HS-27A (cell line): ENCODE results near the gene CDH6.

Source experiments
- DNase-seq: peaks from one replicate; pipeline ENCODE4 v3.0.0-alpha.2; 2012; ENCODE audit warnings: low read depth, missing footprints

Gene CDH6

DNA sequence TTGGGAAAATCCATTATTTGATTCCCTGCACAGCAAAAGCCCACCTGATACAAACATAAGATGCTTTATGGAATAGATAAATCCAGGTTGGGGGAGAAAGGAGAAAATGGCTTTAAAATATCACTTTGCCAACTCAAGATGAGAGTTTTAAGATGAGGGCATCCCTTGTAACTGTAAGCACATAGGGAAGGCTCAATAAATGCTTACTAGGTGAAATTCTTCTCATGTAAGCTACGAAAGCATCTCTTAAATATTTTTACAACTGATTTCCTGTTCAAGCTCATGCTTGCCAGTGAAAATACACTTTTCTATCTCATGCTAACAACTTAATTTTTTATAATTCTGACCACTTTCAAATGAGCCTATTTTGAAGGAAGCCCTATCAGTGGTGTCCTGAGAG lies 11.5 kb downstream of the CDH6 start:
- no peak for DNase-seq

DNA sequence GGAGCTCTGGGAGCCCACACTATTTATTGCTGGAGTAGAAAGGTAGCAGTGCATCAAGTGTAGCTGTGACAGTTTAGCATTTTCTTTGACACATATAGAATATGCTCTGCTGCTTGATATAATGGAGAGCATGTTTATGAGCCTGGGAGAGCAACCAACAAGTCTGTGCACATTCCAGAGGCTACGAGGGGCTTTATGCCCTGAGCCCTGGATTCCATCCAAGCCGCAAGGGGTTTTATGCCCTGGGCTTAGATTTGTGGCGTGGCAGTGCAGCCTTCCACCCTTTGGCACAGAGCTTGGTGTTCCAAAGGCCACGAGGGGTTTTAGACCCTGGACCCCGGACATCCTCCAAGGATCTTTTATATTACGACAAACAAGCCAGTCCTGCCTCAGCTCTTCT lies 14.6 kb downstream of the CDH6 start:
- no peak for DNase-seq

DNA sequence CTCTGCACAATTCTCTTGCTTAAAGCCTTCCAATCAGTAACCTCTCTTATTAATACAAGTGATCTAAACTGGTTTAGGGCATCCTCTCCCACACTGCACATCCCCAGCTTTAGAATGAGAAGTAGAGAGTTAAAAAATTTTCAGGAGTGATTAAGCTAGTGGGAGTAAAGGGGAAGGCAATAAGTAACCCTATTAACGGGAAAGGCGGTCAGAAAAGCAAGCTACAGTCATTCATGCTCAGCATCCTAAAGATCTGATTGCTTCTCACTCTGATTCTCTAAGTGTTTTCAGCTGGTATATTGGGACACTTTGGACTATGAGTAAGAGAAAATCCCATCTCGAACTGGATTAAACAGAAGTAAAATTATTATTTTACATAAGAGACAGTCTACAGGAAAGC lies 15.8 kb downstream of the CDH6 start:
- no peak for DNase-seq

DNA sequence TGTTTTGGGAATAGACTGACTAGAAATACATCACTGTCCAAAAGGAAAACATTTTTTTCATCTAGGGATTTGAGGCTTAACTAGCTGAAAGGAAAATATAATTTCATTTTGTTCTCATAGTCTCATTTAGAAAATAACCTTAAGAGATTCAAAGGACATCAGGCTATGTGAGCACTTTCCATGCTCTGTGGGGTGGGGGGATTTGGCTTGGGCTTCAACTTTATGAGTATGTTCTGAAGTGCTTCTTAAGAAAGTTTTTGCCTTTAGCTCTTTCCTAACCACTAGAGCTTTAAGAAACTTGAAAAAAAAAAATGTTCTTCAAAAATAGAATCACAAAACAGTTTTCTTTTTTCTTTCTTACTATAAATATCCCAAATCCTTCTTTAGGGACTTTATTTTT lies 17.6 kb downstream of the CDH6 start:
- no peak for DNase-seq

DNA sequence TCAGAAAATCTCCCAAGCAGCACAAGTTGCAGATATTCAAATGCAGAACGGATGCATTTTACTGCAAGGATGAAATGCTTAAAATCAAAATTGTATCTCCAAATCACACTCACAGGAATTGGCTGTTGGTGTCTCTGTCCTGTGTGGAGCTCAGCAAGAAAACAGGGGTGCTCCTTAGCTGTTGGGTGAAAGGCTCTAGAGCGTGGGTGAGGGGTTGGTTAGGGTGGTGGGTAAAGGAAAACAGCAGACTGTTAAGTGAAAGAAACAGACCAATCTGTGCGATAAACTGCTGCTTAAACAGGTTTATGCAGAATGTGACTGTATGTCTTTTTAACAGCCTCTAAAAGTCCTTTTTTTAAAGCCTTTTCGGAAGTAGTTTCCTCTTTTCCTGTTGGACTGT lies 19.8 kb downstream of the CDH6 start:
- DNase-seq = no peak

DNA sequence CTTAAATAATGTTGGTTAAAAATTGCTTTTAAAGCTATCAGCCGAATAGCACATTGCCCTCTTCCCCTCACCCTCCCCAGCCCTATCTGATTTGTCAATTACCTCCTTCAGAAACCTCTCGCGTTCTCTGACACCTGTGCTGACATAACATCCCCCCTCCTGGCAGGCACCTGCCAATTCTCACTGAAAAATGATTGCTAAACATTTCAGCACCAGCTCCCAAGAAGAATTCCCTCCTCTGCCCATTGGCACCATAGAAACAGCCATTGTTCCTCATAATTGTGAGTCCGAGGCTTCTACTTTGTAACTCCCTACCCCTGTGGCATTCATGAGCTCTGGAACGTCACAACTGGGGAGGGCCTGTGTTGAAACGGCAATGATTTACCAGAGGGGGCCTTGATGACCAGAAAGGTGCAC lies 20.2 kb downstream of the CDH6 start:
- DNase-seq = no peak

DNA sequence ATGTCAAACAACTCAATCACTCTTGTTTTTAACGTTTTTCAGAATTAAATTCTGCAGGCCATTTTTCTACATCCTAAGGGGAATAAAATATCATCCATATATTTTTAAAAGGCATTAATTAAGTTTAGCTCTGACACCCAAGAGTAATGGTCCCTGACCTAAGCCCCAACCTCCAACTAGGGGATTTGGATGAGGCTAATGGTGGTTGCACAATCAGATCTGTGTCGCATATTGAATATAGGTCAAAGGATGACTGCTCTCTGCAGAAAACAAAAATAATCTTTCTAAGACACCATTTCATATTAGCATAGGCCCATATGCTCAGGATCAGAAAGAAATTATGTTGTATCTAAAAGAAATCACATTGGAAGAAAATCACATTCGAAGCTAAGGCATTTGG lies 20.7 kb downstream of the CDH6 start:
- no peak for DNase-seq

DNA sequence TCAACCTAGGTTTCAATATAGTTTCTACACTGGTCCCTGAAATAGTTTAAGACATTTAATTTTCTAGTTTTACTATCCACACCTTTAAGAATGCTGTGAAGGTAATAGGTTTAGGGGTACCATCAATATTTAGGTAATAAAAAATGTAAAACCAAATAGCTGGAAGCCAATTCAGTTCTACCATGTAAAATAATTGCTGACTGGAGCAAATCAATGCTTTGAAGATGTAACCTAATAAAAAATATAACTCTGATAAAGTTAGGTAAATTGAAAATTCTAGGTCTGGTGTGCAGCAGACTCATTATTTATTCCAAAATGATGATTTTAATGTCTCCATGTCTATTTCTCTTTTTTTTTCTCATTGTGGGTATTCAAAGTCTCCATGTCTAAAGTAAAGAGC lies 21.8 kb downstream of the CDH6 start:
- DNase-seq = no peak

DNA sequence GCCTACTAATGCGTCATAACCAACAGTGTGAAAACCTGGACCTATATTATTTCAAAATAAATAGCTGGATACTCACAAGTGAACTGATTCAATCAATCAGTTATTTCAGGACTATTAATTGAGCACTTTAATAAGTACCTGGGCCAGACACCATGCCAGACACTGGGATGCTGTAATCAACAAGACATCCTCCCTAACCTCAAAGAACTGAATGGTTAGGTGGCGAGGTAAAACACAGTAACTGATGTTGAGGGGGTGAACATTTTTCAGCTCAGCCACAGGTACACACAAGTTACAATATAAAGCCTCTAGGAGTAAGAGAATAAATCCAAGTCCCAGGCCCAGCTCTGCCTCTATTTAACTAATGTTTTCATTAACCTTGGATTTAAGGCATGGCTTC lies 24.0 kb downstream of the CDH6 start:
- no peak for DNase-seq

DNA sequence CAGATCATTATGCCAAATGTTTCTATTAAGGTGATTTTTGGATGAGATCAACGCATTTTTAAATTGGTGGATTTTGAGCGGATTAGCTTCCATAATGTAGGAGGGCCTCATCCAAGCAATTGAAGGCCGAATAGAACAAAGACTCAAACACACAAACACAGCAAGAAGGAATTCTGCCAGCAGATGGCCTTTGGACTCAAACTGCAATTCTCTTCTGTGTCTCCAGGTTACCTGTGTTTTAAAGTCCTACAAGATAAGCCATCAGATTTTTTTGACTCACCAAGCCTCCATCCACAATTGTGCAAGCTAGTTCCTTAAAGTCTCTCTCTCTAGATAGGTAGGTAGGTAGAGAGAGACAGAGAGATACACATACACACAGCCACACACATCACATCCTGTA lies 25.5 kb downstream of the CDH6 start:
- no peak for DNase-seq

DNA sequence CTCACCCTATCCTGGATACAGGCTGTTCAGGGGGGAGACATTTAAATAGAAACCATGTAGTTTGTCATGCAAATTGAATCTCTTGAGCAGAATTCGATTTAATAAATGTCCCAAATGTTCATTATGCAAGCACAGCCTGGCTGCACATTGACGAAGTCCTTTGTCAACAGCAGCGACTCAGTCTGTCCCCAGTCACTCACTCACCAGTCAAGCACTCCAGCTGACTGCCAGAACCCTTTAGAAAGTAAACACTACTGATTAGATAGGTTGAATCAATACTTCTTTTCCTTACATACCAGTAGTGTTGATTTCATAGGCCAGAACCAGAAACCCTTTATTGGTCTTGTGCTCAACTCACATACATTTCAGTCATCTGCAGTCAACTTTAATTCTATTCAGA lies 27.5 kb downstream of the CDH6 start:
- no peak for DNase-seq

DNA sequence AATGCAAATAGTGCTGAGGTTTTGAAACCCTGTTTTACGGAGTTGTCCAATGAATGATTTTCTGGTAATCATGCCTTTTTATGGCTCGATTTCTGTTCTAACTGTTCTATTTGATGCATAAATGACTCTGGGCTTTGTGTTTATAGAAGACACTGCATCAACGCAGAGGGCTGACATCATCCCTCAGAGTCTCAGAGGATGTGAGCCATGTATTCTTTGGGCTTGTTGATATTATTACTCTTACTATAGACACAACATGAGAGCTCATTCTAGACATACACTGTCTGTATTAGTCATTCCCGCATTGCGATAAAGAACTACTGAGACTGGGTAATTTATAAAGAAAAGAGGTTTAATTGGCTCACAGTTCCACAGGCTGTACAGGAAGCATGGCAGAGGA lies 31.6 kb downstream of the CDH6 start:
- no peak for DNase-seq

DNA sequence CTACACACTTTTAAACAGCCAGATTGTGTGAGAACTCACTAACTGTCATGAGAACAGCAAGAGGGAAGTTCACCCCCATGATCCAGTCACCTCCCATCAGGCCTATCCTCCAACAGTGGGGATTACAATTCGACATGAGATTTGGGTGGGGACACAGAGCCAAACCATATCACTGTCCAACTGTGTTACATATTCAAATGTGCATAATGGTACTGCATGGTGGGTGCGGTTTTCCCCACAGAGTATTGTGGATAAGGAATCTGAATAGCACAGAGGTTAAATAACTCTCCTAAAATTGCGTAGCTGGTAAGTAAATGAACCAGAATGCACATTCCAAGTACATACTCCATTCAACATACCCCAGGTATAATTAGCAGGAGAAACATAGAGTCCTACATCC lies 32.1 kb downstream of the CDH6 start:
- no peak for DNase-seq

DNA sequence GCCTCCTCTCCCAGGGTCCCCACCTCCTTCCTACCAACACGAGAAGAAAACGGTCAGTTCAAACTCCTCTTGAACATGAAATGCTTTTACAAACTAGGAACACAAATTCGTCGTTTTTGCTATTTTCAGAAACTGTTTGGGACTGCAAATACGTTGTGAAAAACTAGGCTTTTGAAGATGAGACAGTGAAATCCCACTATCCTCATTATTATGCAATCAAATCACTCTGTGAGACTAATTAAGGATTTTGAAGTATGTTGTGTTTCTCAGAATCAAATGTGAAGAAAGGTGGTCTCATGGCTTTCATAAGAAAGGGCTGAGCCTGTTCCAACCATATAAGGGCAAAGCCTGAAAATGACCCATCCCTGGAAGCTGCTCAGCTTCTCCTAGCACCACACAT lies 33.2 kb downstream of the CDH6 start:
- DNase-seq = no peak

DNA sequence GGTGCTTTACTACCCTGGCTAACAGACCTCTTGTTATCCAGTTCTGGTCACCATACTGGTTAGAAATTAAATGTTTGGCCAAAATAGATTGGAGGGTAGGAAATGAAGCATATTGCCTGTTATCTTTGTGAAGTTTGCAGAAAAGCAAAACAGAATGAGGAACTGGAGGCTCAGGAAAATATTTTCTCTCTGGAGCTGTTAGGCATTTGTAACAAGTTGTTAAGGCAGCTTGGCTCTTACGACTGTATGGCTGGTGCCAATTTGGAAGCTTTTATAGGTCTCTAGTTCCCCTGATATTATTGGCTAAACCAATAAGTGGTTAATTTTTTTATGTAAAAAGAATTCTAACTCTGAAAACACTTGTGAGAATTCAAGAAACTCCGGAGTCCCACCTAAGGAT lies 35.8 kb downstream of the CDH6 start:
- no peak for DNase-seq

DNA sequence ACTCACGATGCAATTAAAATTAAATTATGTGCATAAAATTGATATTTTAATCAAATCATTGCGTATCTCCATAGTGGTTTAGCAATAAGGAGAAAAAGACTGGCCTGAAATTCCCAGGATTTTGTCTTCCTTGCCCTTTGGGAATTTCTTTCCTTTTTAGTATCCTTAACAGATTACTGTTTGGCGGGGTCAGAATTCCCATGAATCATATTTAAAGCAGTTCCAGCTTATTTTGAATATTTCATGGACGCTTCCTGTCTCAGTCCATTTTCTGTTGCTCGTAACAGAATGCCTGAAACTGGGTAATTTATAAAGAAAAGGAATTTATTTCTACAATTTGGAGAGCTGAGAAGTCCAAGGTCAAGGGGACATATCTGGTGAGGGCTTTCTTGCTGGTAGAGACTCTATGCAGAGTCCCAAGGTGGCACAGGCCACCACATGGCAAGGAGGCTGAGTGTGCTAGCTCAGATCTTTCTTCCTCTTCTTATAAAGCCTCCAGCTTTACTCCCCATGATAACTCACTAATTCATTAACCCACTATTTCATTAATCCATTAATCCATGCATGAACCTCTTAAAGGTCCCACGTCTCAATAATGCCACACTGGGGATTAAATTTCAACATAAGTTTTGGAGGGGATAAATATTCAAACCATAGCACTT lies 37.8 kb downstream of the CDH6 start:
- no peak for DNase-seq

DNA sequence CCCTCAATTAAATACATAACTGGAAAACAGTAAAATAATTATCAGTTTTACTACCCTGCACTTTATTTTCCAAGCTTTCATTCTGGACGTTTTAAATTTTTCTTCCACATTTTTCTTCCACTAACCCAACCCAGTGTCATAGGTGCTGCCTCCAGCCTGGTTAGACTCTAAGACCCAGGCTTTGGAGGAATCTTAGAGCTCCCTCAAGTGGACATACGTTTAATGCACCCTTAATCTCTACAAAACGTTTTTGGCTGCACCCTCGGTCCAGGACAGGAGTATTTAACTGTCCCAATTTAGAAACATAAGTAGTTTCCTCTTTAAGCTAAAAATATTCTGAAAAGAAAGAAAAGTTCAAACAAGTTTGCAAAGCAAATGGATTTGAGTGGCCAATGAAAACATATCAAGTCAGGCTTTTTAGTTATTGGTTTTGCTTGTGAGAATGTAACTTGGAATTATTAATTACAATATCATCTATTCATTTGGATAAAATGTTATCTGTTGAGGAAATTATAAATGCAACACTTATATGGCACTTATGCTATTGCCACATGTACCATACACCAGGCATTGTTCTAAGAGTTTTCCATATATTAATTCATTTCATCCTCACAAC lies 38.9 kb downstream of the CDH6 start:
- DNase-seq = peak; percentile 56

DNA sequence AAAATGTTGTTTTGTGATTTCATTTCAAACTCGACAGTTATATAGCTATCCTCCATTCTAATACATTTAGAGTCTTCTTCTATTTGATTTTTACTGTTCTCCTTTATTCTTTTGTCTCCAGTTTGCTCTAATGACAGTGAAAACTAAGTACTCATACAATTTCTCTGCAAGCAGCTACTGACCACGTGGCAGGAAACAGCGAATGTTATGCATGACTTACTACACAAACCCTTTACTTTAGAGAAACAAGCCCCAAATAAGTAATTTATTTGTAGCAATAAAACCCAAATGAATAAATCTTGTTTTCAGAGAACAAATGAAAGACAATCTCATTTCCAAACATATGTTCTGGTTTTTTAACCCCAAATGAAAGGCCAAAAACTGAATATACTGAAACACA lies 41.9 kb downstream of the CDH6 start:
- no peak for DNase-seq

DNA sequence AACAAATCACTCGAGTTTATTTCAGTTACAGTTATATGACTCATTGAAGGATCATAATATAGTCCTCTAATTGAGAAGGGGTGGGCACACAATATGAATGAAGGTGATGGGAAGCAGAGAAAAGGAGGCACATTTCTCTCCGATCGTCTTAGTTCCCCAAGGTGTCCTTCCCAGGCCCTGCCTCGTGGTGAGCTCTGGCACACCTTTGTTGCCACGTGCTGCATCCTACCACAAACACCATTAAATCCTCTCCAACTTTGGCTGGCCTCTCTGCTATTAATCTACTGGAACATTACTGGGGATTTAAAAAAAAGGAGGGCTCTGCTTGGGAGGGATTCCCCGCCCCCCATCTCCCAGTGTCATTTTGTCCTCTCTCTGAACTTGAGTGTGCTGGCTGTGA lies 42.9 kb downstream of the CDH6 start:
- DNase-seq = no peak

DNA sequence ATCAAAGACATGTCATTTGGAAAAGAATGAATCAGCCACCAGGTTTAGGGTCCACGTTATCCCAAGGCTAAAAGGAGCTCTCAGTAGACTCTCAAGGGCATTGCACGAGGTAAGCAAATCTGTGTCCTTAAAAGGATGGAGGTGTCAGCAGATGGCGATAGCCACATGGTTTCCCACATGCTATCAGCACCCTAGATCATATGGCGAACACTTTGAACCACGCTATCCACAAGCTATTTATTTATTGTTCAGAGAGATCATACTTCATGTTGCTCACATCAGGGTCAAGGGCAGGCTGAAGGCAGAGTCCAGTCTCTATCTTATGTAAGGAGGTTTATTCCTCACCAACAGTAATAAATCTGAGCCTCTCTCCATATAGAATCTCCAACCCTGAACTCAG lies 43.7 kb downstream of the CDH6 start:
- DNase-seq = peak; percentile 24

DNA sequence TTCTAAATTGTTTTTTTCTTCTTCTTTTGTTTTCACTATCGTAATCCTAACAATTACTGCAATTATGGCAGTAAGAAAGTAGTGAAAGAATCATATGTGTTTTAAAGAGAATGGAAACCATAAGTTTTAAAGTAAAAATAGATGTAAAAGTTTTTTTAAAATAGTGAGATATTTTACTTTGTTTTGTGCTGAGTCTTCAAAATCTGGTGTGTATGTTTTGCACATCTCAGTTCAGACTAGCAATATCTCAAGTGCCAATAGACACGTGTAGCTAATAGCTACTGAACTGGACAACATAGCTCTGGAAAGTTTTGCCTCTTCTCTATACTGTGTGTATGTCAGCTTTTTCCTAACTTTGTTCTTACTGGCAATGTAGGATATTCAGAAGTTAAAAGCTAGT lies 45.0 kb downstream of the CDH6 start:
- no peak for DNase-seq

DNA sequence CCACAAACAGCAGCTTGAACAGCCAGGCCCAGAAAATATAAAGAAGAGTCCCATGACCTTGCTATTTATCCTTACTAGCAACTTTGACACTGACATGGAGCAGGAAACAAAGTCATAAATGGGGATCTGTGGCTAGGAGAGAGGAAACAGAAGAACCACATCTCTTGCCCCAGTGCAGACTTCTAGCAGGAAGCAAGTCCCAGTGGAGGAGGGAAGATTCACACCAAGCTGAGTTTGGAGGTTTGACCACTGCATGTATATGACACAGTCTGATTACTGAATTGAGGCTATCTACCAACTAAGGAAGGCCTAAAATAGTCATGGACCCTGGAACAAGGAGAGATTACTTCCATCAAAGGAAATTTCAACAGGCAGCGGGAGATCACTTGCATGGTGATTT lies 51.4 kb downstream of the CDH6 start:
- no peak for DNase-seq

DNA sequence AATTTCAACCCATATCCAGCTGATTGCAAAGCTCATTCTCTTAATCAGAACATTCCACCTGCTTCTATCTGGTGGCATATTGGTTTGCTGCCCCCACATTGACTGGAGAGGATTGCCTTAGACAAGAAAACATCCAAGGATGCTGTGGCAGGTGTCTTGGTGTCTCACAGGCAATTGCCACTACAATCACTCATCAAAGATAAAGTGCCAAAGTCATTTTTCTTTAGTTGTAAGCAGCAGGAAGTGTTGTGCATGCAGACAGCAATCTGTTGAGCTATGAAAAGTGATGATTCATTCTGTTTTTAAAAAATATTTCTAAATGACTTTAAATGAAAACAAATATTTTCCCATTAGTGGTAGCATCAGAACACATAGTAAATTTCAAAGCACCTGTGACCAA lies 53.9 kb downstream of the CDH6 start:
- DNase-seq = no peak

DNA sequence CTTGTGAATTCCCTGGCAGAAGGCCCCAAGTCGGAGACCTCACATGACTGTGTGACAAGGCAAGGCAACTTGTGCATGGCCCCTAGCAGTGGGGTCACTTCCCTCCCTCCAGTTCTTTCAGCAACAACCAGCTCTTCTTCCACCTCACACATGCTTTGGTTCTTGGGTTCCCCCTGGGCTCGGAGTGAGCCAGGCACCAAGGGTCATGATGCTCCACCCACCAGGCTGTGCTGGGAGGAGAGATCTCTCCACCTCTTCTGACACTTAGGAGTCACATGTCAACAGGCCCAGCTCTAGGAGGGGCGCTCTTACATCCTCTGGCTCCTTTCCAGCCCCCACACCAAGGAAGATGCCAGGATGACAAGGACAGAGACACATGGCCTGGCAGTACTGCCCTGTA lies 56.7 kb downstream of the CDH6 start:
- DNase-seq = no peak
